Stimulated activated CD8-positive, alpha-beta memory T cell treated with anti-CD3 and anti-CD28 coated beads, Interleukin-7, amount 100 ng/mL, for 4 hours (primary cell): ENCODE data around the gene AGFG2.
"Not testable (repeated sequence)": the region's sequence is repeated elsewhere in the genome, so short reads cannot be mapped to it uniquely, and the experiment has no call there.

ENCODE experiments used
- DNase-seq, 2 donors: peaks; one replicate each; pipeline ENCODE4 v3.0.0-alpha.2; 2020; ENCODE audit warnings: low read depth in 2 of 2

The AGFG2 gene

GRCh38 chr7:100538654-100539435, at the start of gene AGFG2:
TSS of gene AGFG2 (plus strand) at chr7:100539203. CDS start at chr7:100539347, 144 bp downstream.
- DNase-seq = peak; percentile 100

GRCh38 chr7:100489824-100490223, 49.2 kb upstream of the AGFG2 start:
- no peak for DNase-seq

GRCh38 chr7:100490483-100491191, 48.4 kb upstream of the AGFG2 start:
- no peak for DNase-seq

- DNase-seq = no peak
These were observed 47.8 kb upstream of the AGFG2 start for GRCh38 chr7:100491192-100491578.

- no peak for DNase-seq
These were observed 46.1 kb upstream of the AGFG2 start for GRCh38 chr7:100492738-100493475.

GRCh38 chr7:100493476-100494264, 45.3 kb upstream of the AGFG2 start:
- DNase-seq = peak in 1 of 2 donors; percentile 37

GRCh38 chr7:100496509-100496908, 42.5 kb upstream of the AGFG2 start:
- no peak for DNase-seq

- DNase-seq = not testable (repeated sequence)
These were observed 38.3 kb upstream of the AGFG2 start for GRCh38 chr7:100500743-100501142.

GRCh38 chr7:100504031-100504430, 35.0 kb upstream of the AGFG2 start:
- not testable (repeated sequence) for DNase-seq

- no peak for DNase-seq
These were observed 34.0 kb upstream of the AGFG2 start for GRCh38 chr7:100504887-100505611.

- DNase-seq = no peak
These were observed 32.6 kb upstream of the AGFG2 start for GRCh38 chr7:100506356-100506923.

GRCh38 chr7:100509231-100509630, 29.8 kb upstream of the AGFG2 start:
- DNase-seq = no peak

GRCh38 chr7:100510437-100511239, 28.4 kb upstream of the AGFG2 start:
- DNase-seq = no peak

- DNase-seq = no peak
These were observed 25.7 kb upstream of the AGFG2 start for GRCh38 chr7:100513212-100513810.

GRCh38 chr7:100515072-100515532, 23.9 kb upstream of the AGFG2 start:
- DNase-seq = no peak

- peak; percentile 17 to 21 for DNase-seq
These were observed 22.7 kb upstream of the AGFG2 start for GRCh38 chr7:100516135-100516812.

- DNase-seq = no peak
These were observed 21.7 kb upstream of the AGFG2 start for GRCh38 chr7:100517305-100517704.

- DNase-seq = no peak
These were observed 19.4 kb upstream of the AGFG2 start for GRCh38 chr7:100519580-100519979.

- no peak for DNase-seq
These were observed 18.9 kb upstream of the AGFG2 start for GRCh38 chr7:100520138-100520537.
